Stimulated activated CD4-positive, alpha-beta T cell treated with anti-CD3 and anti-CD28 coated beads, Interleukin-2, amount 100 ng/mL, for 4 hours (primary cell): ENCODE results near the gene CABYR.
A peak's percentile ranks its signal among the peaks of the same experiment; 100 is the strongest.
"Not testable (repeated sequence)": the region's sequence is repeated elsewhere in the genome, so short reads cannot be mapped to it uniquely, and the experiment has no call there.

Source experiments
- DNase-seq: peaks from one replicate; pipeline ENCODE4 v3.0.0-alpha.2; 2020; ENCODE audit warnings: low read depth

CABYR gene

DNA sequence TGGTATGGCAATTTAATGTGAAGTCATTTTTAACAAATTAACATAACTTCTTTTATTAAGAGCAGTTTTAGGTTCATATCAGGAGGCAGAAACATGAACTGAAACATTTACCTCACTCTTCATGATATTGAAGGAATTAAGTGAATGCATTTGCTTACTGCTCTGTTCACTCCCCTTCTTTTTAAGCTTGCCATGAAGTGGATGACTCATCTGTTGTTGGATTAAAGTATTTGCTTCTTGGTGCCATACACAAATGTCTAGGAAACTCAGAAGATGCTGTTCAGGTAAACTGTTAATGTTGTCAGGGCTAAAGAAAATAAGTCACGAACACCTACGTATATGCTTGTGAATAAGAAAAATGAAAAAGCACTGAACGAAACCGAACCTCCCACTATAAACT is 10.2 kb upstream of the CABYR start:
- no peak for DNase-seq

DNA sequence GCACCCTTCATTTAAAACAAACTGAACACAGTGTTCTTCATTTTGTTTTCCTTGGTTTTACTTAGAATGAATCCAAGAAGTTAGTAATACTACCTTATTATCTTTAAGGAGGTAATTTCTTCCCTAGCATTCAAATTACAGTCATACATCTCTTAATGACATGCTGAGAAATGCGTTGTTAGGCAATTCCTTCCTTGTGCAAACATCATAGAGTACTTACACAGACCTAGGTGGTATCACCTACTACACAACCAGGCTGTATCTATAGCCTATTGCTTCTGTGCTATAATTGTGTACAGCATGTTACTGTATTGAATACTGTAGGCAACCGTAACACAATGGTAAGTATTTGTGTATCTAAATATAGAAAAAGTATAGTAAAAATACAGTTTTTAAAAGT is 8.4 kb upstream of the CABYR start:
- DNase-seq, result no peak

DNA sequence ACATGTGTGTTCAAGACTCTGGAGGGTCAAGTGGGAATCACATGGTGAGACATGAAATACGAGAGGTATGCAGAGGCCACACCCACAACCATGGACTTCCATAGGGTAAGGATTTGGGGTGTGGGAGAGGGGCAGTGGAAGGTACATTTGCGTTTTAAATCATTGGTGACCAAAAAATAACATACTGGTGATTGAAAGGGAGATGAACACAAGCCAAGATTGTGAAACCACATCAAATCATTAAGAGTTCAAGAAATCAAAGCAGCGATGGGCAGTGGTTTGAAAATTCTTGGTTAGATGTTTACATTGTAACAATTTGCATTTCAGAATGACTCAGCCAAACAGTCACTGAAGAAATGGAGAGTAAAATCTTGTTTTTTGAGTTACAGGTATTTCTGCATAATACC is 1.9 kb upstream of the CABYR start:
- DNase-seq, result no peak

DNA sequence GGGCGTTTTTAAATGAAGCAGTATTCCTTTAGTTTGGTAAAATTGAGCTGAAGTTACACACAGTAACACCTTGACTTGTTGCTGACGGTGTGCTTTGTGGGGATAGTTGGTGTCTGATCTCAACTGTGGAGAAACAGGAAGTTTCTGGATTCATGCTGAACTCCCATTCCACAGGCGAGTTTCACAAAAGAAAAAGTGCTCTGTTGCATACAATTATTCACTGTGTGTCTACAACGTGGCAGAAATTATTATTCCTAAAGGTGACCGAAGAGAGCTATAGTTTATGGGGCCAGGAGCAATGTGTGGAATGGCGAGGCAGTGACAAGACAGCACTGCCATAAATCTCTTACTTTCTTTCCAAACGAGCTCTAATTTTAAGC is 463 bp upstream of the CABYR start:
- DNase-seq, result no peak

DNA sequence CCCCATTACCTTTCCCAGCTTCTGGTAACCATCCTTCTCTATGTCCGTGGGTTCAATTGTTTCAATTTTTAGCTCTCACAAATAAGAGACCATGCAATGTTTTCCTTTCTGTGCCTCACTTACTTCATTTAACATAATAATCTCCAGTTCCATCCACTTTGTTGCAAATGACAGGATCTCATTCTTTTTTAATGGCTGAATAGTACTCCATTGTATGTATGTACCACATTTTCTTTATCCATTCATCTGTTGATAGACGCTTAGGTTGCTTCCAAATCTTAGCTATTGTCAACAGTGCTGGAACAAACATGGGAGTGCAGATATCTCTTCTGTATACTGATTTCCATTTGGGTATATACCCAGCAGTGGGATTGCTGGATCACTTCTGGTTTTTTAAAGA is 1.8 kb downstream of the CABYR start:
- DNase-seq, result no peak

DNA sequence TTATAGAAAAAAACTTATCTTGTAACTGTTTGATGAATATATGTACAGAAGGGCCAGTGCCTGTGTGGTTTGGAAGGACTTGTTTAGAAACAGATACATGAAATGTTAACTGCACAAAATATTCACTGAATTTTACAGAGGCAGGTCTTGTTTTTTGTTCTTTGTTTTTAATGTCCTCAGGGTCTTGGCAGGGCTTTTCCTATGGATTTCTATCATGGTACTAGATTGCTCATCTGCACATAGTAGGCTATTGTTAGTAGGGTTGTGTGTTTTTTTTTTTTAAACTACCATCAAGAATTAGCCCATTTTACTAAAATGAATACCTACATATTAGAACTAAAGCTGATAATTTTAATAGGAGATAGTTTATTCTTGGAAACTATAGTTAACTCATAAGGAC is 3.5 kb downstream of the CABYR start:
- DNase-seq, result no peak

DNA sequence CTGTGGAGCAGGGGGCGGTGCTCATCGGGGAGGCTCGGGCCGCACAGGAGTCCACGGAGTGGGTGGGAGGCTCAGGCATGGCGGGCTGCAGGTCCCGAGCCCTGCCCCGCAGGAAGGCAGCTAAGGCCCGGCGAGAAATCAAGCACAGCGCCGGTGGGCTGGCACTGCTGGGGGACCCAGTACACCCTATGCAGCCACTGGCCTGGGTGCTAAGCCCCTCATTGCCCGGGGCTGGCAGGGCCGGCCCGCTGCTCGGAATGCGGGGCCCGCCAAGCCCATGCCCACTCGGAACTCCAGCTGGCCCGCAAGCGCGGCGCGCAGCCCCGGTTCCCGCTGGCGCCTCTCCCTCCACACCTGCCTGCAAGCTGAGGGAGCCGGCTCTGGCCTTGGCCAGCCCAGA is 10.7 kb downstream of the CABYR start:
- DNase-seq, result not testable (repeated sequence)

DNA sequence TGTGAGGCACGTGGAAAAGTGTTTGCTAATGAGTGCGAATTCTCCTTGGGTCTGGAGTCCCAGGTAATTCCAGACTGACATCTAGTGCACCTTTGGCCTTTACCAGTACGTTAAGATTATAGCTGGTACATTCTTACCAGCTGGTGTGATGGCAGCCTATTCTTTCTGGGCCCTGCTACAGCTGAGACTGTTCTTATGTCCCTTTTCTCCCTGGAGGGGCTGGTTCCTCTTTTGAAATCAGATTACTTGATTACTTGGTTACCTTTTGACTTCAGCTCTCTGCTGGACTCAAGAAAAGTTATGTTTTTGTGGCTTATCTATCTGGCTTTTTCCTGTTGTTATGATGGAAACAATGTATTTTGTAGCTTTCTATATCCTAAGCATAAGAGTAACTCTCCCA is 14.5 kb downstream of the CABYR start:
- no peak for DNase-seq

DNA sequence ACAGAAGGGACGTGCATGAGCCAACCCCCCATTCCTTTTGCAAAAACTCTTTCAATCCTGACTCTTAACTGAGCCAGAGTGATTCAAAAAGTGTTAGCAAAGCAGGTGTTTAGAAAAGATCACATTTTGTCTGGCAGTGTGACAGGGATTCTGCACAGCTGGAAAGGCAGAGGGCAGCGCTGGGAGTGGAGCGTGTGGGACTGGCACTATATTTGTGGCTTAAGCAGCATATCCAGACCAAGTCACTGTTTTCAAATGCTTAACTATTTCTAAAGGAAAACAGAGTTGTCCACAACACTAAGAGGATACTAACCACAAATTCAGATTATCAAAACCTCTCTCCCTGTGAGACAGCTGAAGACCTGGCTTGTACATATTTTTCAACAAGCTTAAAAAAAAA is 19.0 kb downstream of the CABYR start:
- DNase-seq, result no peak

DNA sequence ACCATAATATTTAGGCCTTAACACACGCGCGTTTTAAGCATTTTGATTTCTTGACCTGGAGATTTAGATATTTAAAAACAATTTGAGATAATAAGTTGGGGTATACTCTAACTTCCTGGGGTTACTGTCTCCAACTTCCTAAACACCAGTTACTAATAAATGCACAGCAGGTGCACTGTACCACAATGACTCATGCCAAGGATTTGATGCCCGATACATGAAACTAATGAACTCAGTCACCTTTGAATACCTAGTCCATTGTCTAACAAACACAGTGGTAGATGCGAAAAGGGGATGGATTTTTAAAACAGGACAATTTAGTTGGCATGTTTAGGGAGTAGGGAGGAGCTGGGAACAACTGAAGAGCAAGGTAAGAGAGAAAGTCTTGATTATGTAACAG is 21.2 kb downstream of the CABYR start:
- DNase-seq, result no peak

DNA sequence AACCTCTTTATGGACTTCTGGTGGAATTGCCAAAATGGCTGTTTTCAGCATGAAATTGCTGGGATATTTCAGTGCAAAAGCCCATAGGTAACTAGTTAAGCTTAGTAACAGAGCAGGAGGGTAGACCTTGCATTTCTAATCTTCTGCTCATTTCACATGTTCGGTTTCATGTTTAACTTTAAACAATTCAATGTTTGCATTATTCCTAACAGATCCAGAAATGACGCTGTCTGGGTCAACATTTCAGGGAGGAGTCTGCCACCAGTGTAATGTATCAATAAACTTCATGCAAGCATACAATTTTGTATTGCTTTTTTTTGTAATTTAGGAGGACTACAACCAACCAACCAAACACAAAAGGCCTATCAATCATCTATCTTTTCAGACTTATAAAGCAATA is 22.4 kb downstream of the CABYR start:
- DNase-seq, result no peak

DNA sequence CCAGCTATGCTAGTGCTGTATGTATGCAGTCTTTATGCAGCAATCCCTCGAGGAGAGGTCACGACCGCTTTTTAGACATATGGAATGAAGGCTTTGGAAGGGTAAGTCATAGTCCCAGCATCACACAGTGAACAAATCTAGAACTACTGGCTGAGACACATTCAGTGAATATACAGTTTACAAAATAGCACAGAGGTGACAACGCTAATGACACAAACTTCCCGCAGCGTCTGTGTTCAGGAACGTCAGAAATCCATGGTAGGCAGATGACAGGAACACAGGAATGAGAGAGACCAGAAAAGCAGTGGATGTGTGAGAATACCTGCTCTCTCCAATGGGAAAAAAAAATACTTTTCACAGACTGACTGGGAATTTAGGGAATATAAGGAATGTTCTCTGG is 29.6 kb downstream of the CABYR start:
- DNase-seq, result no peak

DNA sequence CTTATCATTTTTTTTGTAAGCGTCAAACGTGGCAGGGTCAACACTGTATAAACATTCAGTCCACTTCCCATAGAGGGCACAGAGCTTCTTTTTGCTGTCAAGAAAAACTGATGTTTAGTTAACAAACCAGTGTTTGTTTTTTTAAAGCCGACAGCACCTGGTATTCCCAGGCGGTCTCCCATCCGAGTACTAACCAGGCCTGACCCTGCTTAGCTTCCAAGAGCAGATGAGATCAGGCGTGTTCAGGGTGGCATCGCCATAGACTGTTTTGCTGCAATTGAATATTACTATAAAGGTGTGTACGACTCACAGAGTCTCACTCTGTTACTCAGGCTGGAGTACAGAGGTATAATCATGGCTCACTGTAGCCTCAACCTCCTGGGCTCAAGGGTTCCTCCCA is 31.5 kb downstream of the CABYR start:
- no peak for DNase-seq

DNA sequence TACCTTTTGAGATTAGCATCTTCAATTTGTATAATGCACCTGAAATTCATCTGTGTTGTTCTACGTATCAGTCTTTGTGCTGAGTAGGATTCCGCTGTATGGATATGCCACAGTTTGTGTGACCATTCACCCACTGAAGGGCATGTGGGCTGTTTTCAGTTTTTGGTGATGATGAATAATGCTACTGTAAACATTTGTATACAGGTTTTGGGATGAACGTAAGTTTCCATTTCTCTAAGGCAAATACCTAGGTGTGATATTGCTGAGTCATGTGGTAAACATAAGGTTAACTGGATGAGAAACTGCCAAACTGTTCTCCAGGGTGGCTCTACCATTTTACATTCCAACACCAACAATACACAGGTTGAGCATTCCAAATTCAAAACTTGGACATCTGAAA is 35.1 kb downstream of the CABYR start:
- DNase-seq, result no peak

DNA sequence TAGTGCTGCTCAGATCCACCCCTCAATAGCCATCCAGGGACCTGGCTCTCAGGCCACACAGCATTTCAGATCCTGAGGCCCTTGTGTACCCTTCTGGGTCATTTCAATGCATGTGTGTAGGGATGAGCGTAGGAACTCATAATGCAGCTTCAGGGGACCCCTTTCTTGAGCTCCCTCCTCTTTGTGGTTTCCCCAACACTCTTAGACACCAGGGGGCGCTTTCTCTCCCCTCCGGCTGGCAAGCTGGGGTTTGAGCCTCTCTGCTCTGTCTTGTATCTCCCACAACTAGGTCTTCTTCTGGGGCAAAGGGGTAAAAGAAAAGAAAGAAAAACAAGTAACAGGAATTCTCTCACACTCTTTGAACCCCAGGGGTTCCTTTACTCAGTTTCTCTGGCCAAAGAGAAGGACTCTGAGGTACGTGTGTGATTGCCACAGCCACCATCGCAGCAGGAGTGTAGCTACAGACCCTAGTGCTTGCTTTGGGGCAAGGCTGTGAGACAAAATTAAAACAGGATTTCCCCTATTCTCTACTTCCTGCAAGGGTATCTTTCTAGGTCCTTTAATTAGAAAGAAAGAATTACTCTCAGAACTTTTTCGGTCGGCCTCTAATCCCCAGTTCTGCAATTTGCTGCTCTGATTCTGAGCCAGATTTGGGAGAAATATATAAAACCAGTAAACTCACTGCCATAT is 38.0 kb downstream of the CABYR start:
- DNase-seq, result peak; percentile 6

DNA sequence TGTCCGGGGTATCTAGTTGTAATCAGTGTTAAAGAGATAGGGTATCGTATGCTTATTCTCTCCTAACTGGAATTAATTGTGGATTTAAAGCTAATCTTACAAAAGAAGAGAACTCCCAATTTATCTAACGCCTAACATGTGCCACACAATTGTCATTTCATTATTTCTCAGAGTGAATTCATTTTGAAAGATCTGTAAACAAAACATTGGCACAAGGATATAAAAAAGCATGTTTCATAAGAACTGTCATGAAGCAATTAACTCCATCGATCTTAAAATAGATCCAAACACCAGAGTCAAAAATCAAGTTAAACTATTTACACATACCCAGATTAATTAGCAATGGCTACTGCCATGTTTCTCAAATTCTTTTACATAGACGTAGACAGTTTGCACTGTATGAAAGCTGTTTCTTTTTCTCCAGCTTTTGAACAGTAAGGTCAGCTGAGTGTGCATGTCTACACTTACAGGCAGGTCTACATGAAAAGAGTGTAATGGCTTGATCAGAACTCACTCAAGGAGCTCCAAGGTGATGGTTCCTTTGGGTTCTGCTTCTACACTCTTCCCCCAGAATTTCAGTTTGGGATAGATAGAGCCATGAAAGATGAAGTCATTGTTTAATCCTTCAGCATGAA is 38.8 kb downstream of the CABYR start:
- no peak for DNase-seq

DNA sequence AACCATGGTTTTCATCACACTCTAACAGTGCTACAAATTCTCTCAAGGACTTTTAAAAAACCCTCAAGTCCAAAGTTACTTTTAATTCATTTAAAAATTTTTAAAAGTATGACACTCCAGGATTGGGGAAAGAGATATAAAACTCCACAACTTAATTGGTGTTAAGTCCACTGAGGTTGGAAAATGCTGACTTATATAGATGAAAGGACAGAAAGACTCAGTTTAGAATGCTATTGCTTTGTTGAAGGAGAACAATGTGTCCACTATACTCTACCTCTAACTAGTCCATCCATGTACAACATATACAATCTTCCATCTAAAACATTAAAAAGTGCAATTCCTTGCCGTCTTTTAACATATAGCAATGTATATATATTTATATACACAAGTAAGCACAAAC is 41.2 kb downstream of the CABYR start:
- DNase-seq, result no peak

DNA sequence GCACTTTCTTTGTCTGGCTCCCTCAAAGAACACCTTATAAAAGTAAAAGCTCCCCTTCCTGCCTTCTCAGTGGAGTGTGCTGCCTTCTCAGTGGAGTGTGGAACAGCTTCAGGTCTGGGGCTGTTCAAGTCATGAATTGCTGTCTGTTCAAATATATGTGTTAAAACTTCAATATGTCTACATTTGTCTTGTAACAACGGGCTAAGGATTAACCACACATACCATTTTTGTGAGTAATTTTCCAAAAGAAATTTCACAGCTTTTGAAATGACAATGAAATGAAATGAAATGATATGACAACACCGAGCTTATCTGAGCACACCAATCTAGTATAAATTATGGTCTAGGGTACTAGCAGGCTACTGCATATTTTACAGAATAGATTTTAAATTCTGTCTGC is 42.9 kb downstream of the CABYR start:
- DNase-seq, result no peak

DNA sequence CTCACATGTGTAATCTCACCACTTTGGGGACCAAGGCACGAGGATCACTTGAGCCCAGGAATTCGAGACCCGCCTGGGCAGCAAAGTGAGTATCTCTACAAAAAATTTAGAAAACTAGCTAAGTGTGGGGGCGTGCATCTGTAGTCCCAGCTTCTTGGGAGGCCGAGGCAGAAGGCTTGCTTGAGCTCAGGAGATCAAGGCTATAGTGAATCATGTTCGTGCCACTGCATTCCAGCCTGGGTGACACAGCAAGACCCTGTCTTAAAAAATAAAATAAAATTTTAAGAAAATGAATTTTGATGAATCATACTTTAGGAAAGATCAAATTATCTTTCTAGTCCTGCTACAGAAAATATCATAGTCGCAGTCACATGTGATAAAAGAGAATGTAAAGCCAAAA is 46.9 kb downstream of the CABYR start:
- DNase-seq, result no peak

DNA sequence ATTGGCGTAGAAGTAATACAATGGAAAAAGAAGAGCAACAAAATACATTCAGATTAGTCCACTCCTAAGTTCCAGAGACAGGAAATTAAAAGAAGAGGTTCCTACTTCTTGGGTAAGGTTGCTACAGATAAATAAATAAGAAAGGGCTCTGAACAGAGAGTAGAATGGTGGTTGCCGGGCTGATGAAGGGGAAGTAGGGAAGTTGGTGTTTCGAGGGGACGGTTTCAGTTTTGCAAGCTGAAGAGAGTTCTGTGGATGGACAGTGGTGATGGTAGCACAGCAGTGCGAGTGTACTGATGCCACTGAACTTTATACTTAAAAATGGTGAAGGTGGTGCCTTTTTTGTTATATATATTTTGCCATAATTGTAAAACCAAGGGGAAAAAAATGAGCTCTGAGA is 48.2 kb downstream of the CABYR start:
- DNase-seq, result no peak

DNA sequence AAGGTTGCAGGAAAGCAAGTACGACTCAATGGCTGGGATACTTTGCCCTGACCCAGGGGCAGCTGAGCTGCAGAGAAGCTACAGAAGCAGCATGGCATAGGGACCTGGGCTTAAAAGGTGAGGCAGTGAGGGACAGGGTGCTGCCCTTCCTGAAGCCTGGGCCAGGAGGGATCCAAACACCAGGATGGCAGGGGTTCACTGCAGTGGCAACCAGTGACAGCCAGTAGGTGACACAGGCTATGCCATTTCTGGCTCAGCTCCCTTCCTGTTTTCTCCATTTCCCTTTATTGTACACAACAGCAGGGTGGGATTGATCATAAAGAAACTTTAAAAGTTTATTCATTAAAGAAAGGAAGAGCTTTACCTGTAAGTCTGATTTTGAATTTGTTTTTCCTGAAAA is 48.8 kb downstream of the CABYR start:
- DNase-seq, result no peak

DNA sequence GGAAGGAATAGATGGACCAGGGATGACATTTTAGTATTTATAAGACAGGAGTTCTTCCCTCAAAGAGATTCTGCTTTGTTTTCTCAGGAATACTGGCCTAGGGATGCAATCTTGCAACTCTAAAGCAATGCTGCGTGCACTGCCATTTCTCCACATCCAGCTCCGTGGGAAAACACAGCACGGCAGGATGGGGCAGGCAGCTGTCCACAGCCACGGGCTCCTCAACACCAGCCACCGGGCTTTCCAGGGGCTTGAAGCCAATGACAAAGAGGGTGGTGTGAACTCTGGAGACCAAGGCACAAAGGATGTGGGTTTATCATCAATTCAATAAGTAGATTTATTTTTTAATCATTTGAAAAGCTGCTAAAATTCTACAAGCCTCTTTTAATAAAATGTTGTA is 49.3 kb downstream of the CABYR start:
- DNase-seq, result no peak

DNA sequence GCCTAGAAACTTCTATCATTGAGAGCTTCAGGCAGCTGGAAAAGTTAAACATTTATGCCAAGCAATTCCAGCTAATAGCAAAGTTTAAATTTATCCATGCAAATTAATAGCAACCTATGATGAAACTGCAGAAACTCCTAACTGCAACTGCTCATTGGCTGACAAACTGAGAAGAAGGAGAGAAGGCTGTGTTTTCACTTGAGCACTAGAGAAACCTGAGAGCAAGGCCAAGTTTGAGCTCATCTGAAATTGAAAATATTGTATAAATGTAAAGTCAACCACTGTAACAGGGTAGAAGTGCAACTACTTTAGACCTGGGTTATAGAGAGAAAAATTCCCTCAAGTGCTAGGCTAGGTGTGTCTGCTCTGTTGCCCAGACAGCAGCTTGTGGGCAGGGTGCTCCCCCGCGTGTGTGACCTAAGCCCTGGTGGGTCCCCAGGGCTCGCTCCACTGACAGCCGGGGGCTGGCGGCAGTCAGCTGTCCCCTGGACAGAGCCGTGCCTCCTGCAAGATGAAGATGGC is 50.2 kb downstream of the CABYR start:
- DNase-seq, result no peak

DNA sequence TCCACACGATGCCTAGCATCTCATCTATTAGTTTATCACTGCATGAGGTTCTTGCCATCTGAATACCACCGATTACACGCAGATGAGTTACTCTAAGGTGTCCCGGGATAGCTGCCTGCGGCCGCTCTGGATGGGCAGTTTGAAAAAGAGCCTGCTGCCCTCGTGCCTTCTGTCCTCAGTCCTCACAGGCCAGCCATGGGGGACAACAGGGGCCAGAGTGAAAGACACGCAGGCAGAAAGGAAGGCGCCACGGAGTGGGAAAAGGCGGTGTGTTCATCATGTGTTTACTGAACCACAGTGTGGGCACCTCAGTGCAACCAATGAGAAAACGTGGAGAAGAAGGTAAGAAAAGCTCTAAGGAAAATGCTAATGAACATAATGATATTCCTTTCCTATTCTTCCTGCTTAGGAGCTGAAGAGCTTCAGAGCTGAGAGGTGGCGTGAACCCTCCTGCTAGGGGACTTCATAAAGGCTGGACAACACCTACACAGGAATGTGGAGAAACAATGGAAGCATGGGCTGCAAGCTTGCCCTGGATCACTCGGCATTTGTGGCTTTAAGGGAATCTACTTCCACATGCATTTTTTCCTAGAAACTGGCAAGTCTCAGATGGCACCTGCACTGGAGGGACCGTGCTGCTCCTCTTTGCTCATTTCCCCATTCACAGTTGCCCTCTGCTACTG is 50.9 kb downstream of the CABYR start:
- no peak for DNase-seq
